K562 (cell line): Measurements from ENCODE around the gene CCDC174. TPM values are rescaled to one million over a fixed set of nuclear protein-coding genes. Genes with fewer than 3 reads are reported as not detected.
A peak's percentile ranks its signal among the peaks of the same experiment; 100 is the strongest.

Experiments
- BHLHE40 ChIP-seq: IDR thresholded peaks from 2 replicates; pipeline ENCODE4 v1.6.1; 2011; ENCODE audit warnings: low read length, improper control_type of control experiment
- CBFA2T3 ChIP-seq: fragments of 450-650 bp; IDR thresholded peaks from 2 replicates; pipeline ENCODE4 v1.6.1; 2017
- CEBPG ChIP-seq, 3 experiments: fragments of 200-800 bp in 1 of 3; sonication (Bioruptor generic) in 1 of 3; sonication (generic) in 1 of 3; formaldehyde crosslinking in 1 of 3; IDR thresholded peaks in 2 of 3; conservative IDR thresholded peaks in 1 of 3; 2 replicates each; pipeline versions ENCODE4 v1.6.1 to v1.8.0; 2016 to 2022; ENCODE audit warnings: missing compliant biosample characterization in 2 of 3, missing genetic modification characterization in 2 of 3, mild to moderate bottlenecking in 1 of 3, missing genetic modification reagents in 1 of 3
- CREM ChIP-seq: IDR thresholded peaks from 2 replicates; pipeline ENCODE4 v1.6.1; 2014; ENCODE audit warnings: antibody characterized with exemption, low read depth
- E2F3 ChIP-seq: fragments of 250-450 bp; sonication (Bioruptor Pico); IDR thresholded peaks from 2 replicates; pipeline ENCODE4 v1.4.0; 2020; ENCODE audit warnings: mild to moderate bottlenecking
- E2F5 ChIP-seq: sonication (generic); formaldehyde crosslinking; IDR thresholded peaks from 2 replicates; pipeline ENCODE4 v1.8.0; 2022; ENCODE audit warnings: mild to moderate bottlenecking, missing genetic modification reagents
- EP400 ChIP-seq: fragments of 450-650 bp; IDR thresholded peaks from 2 replicates; pipeline ENCODE4 v1.6.1; 2017; ENCODE audit warnings: antibody characterized with exemption, mild to moderate bottlenecking, moderate library complexity
- FOXA3 ChIP-seq, 2 experiments: fragments of 450-650 bp in 1 of 2; sonication (generic) in 1 of 2; formaldehyde crosslinking; IDR thresholded peaks in 1 of 2; conservative IDR thresholded peaks in 1 of 2; 2 replicates each; pipeline versions ENCODE4 v1.4.0 to v1.8.0; 2020 to 2022; ENCODE audit warnings: mild to moderate bottlenecking in 2 of 2, missing genetic modification reagents in 1 of 2
- FOXJ2 ChIP-seq: fragments of 200-800 bp; sonication (Bioruptor generic); IDR thresholded peaks from 2 replicates; pipeline ENCODE4 v1.6.1; 2016; ENCODE audit warnings: missing genetic modification characterization, missing compliant biosample characterization
- ILF3 ChIP-seq: fragments of 450-650 bp; IDR thresholded peaks from 2 replicates; pipeline ENCODE4 v1.6.1; 2018; ENCODE audit warnings: antibody characterized with exemption, mild to moderate bottlenecking, moderate library complexity, borderline replicate concordance
- JUND ChIP-seq, 2 experiments: IDR thresholded peaks; 2 replicates in 1 of 2; 3 replicates in 1 of 2; pipeline ENCODE4 v1.6.1; 2011; ENCODE audit warnings: borderline replicate concordance in 2 of 2, low read depth in 2 of 2, low read length in 2 of 2, improper control_type of control experiment in 1 of 2, missing biosample characterization in 1 of 2, missing genetic modification characterization in 1 of 2, missing genetic modification reagents in 1 of 2
- L3MBTL2 ChIP-seq: fragments of 450-650 bp; IDR thresholded peaks from 2 replicates; pipeline ENCODE4 v1.6.1; 2016; ENCODE audit warnings: mild to moderate bottlenecking, moderate library complexity
- MYC ChIP-seq, 2 experiments: fragments of 250-450 bp in 1 of 2; sonication (Bioruptor Pico) in 1 of 2; IDR thresholded peaks; 2 replicates each; pipeline versions ENCODE4 v1.5.1 to v1.6.1; 2012 to 2021; ENCODE audit warnings: low read depth in 2 of 2, borderline replicate concordance in 1 of 2, improper control_type of control experiment in 1 of 2, low read length in 1 of 2, mild to moderate bottlenecking in 1 of 2, moderate library complexity in 1 of 2
- NR4A1 ChIP-seq, 2 experiments: fragments of 250-450 bp in 1 of 2; fragments of 450-650 bp in 1 of 2; sonication (Bioruptor Pico) in 1 of 2; IDR thresholded peaks; 2 replicates each; pipeline versions ENCODE4 v1.4.0 to v1.6.1; 2016 to 2020; ENCODE audit warnings: mild to moderate bottlenecking in 2 of 2, missing compliant biosample characterization in 1 of 2, missing genetic modification characterization in 1 of 2, moderate library complexity in 1 of 2
- PHF8 ChIP-seq: fragments of 200-600 bp; sonication (generic); IDR thresholded peaks from 2 replicates; pipeline ENCODE4 v1.6.1; 2012; ENCODE audit warnings: mixed run types, mild to moderate bottlenecking, inconsistent platforms, low read length, moderate library complexity, borderline replicate concordance
- ZBTB26 ChIP-seq: fragments of 450-650 bp; formaldehyde crosslinking; IDR thresholded peaks from 2 replicates; pipeline ENCODE4 v1.4.0; 2022; ENCODE audit warnings: missing genetic modification characterization
- ZNF175 ChIP-seq: fragments of 200-800 bp; sonication (Bioruptor generic); IDR thresholded peaks from 2 replicates; pipeline ENCODE4 v1.6.1; 2016; ENCODE audit warnings: low read depth, mild to moderate bottlenecking, missing genetic modification characterization, missing compliant biosample characterization
- ZNF212 ChIP-seq: fragments of 450-650 bp; formaldehyde crosslinking; IDR thresholded peaks from 2 replicates; pipeline ENCODE4 v1.4.0; 2020; ENCODE audit warnings: mild to moderate bottlenecking
- ZNF589 ChIP-seq: fragments of 200-800 bp; sonication (Bioruptor generic); IDR thresholded peaks from 2 replicates; pipeline ENCODE4 v1.6.1; 2016; ENCODE audit warnings: low read depth, missing genetic modification characterization, missing compliant biosample characterization
- polyA plus RNA-seq, 8 experiments: library from polyadenylated mRNA; depleted of rRNA in 4 of 8; stranded (reverse) in 5 of 8; unstranded in 3 of 8; fragments of >200 nt; fragmentation: Nextera tagmentation in 2 of 8; fragmentation: Illumina TruSeq in 1 of 8; extraction: Ambion mirVana in 2 of 8; extraction: Trizol in 1 of 8; gene quantifications; 2 replicates each; pipeline versions ENCODE4 v1.2.1 to v1.2.3, GENCODE V29; 2011 to 2014; ENCODE audit warnings: inconsistent platforms in 1 of 8, missing spikeins in 1 of 8
- total RNA-seq, 7 experiments: library from RNA; depleted of rRNA in 6 of 7; stranded (reverse); fragments of >200 nt in 6 of 7; fragmentation: Illumina TruSeq in 2 of 7; extraction: Trizol in 2 of 7; gene quantifications; 2 replicates each; pipeline versions ENCODE4 v1.2.1 to v1.2.3, GENCODE V29; 2011 to 2021; ENCODE audit warnings: low replicate concordance in 1 of 7

The CCDC174 gene
- total and polyA plus RNA-seq, 9 of the 15 experiments (the other 6 are each of a cell fraction or from before 2014, with no cell fraction given) = 7.4 to 41.0 (median 28.5) TPM

DNA sequence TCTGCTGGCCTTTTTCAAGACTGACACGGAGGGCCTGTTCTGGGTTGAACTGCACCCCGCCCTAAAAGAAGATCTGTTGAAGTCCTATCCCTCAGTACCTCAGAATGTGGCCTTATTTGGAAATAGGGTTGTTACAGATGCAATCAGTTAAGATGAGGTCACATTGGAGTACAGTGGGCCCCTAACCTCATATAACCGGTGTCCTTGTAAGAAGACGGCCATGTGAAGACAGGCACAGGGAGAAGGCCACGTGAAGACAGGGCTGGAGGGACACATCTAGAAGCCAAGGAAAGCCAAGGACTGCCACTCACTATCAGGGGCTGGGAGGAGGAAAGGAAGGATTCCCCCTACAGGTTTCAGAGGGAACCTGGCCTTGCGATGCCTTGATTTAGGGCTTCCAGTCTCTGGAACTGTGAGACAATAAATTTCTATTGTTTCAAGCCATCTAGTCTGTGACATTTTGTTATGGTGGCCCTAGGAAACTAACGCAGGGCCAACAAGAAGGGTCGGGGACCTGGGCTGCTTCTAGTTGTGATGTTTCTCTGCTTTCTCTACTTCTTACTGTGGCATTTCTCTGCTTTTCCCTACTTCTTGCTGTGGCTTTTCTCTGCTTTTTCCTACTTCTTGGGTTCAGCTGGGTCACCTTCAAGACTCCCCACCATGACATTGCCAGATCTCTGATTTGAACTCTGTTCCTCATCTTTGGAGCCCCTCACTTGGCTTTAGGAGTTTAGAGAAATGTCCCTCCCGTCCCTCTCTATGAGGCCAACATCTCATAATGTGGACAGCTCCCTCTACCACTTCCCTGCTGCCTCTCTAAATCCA, 4.8 kb upstream of the CCDC174 start (continued):
- TF ChIP-seq ZBTB26 = no peak
- TF ChIP-seq NR4A1 (CRISPR knock-in tag; IDR thresholded peaks at IDR 0.05) = no peak
- TF ChIP-seq NR4A1 (tag; IDR thresholded peaks at IDR 0.05) = peak; percentile 59
- no peak for TF ChIP-seq ZNF212 (CRISPR knock-in tag)
- TF ChIP-seq L3MBTL2 = peak; percentile 97
- peak; percentile 89 for TF ChIP-seq ZNF589
- peak; percentile 93 for TF ChIP-seq ZNF175 (CRISPR knock-in tag)
- TF ChIP-seq FOXJ2 (tag) = peak; percentile 72
- TF ChIP-seq CEBPG (CRISPR knock-in tag; IDR thresholded peaks at IDR 0.05) = no peak
- peak in 1 of 2 experiments; percentile 64; a peak in 3 of 4 replicates for TF ChIP-seq CEBPG (tag; conservative IDR thresholded peaks at IDR 0.05 in 1 of 2, IDR thresholded peaks at IDR 0.05 in 1 of 2)
- no peak for TF ChIP-seq ILF3
- 0 out of 2 replicates have a peak, but pooled peaks have one; percentile 29 for TF ChIP-seq BHLHE40
- TF ChIP-seq CREM = peak; percentile 81
- TF ChIP-seq FOXA3 (CRISPR knock-in tag; conservative IDR thresholded peaks at IDR 0.05 in 1 of 2, IDR thresholded peaks at IDR 0.05 in 1 of 2) = no peak
- TF ChIP-seq JUND (IDR thresholded peaks at IDR 0.05; ENCODE audit: borderline replicate concordance, low read depth, low read length) = peak; percentile 84
- peak; percentile 86; the same call in 2 of the 3 replicates for TF ChIP-seq JUND (tag; IDR thresholded peaks at IDR 0.05; ENCODE audit: borderline replicate concordance, low read depth, low read length)
- no peak for TF ChIP-seq CBFA2T3
- peak; percentile 6; the same call in 1 of the 2 replicates for TF ChIP-seq PHF8
- peak; percentile 43; the same call in 1 of the 2 replicates for TF ChIP-seq EP400
- peak; percentile 75 for TF ChIP-seq E2F3 (CRISPR knock-in tag)
- TF ChIP-seq E2F5 (CRISPR knock-in tag) = 0 out of 2 replicates have a peak, but pooled peaks have one; percentile 10
- TF ChIP-seq MYC (IDR thresholded peaks at IDR 0.05; ENCODE audit: low read depth, low read length) = peak; percentile 92
- no peak for TF ChIP-seq MYC (CRISPR knock-in tag; IDR thresholded peaks at IDR 0.05; ENCODE audit: borderline replicate concordance, low read depth)
